DND-41 (cell line): ENCODE results near the gene ERVK3-1.
"Not testable (repeated sequence)": the region's sequence is repeated elsewhere in the genome, so short reads cannot be mapped to it uniquely, and the experiment has no call there.

ENCODE experiments used
- CTCF ChIP-seq: IDR thresholded peaks from 2 replicates; pipeline ENCODE4 v1.5.1; 2012; ENCODE audit warnings: borderline replicate concordance, low read length, moderate library complexity, mild to moderate bottlenecking; ENCODE audit not compliant: poor library complexity, severe bottlenecking; ENCODE audit errors: extremely low read depth
- EZH2 ChIP-seq: IDR thresholded peaks from 3 replicates; pipeline ENCODE4 v1.6.1; 2012; ENCODE audit warnings: borderline replicate concordance, low read depth, mild to moderate bottlenecking, moderate library complexity, low read length, inconsistent platforms; ENCODE audit not compliant: severe bottlenecking

- not testable (repeated sequence) for TF ChIP-seq CTCF, EZH2
These were observed 46.9 kb upstream of the ERVK3-1 start for GRCh38 chr19:58258259-58258658.
